Pancreas (tissue), 10 donors: Measurements from ENCODE around the gene NR2F1-AS1. TPM values are rescaled to one million over a fixed set of nuclear protein-coding genes. Genes with fewer than 3 reads are reported as not detected.
"Not testable (repeated sequence)": the region's sequence is repeated elsewhere in the genome, so short reads cannot be mapped to it uniquely, and the experiment has no call there.

Experiments used
- ATAC-seq, 4 donors: fragments of 200-7000 bp; cut with Tn5 transposase; one replicate each; pipeline versions ENCODE4 v1.8.0 to v1.9.1; 2020; ENCODE audit warnings: mild to moderate bottlenecking in 4 of 4, moderate library complexity in 4 of 4
- DNase-seq, 6 donors: peaks; one replicate each; pipeline ENCODE4 v3.0.0-alpha.2; 2020
- FAIRE-seq: peaks from 2 replicates; lab custom pipeline; 2012; peaks lifted over from hg19 to GRCh38; lab: Jason Lieb, UNC
- H3K27ac ChIP-seq, 4 donors: fragments of 200-600 bp; sonication (generic); 1 replicate in 3 of 4; 2 replicates in 1 of 4; pipeline versions ENCODE4 v1.5.0 to v1.8.0; 2020
- H3K27me3 ChIP-seq, 4 donors: fragments of 200-600 bp; one replicate each; pipeline ENCODE4 v1.8.0; 2021
- H3K36me3 ChIP-seq, 3 donors: fragments of 200-600 bp; sonication (generic) in 1 of 3; one replicate each; pipeline versions ENCODE4 v1.5.0 to v1.8.0; 2020 to 2021
- H3K4me1 ChIP-seq, 3 donors: fragments of 200-600 bp; one replicate each; pipeline ENCODE4 v1.8.0; 2021
- H3K4me3 ChIP-seq, 4 donors: fragments of 200-600 bp; sonication (generic) in 2 of 4; one replicate each; pipeline versions ENCODE4 v1.5.0 to v1.8.0; 2020 to 2021
- H3K9me3 ChIP-seq, 4 donors: fragments of 200-600 bp; one replicate each; pipeline ENCODE4 v1.8.0; 2021
- WGBS, 2 donors: extraction: QIAGEN DNeasy Blood & Tissue Kit; methylation state at CpG; one replicate each; pipeline ENCODE4 v1.1.7; 2013; 5-methylcytosine and 5-hydroxymethylcytosine counted together
- intact Hi-C, 3 donors: fragments of 100-400 bp; cut with DNase I; formaldehyde crosslinking; loops; one replicate each; pipeline versions ENCODE4 v1.11.1 to v1.14.2; 2022
- polyA plus RNA-seq, 2 donors: library from polyadenylated mRNA; stranded (reverse); fragments of 200-250 nt; gene quantifications; one replicate each; pipeline ENCODE4 v1.2.3, GENCODE V29; 2013
- total RNA-seq, 6 donors: library from RNA; stranded (reverse); fragmentation: NEBNext Ultra II Directional in 4 of 6; extraction: Animal tissue kit (Norgen Biotek cat#: 25700) in 4 of 6; gene quantifications; one replicate each; pipeline versions ENCODE4 v1.2.1 to v1.2.4, GENCODE V29; 2021 to 2023
- TF ChIP-seq, protein P1 (sequence below), 4 donors: fragments of 200-600 bp; sonication (generic) in 3 of 4; IDR thresholded peaks; one replicate each; pipeline versions ENCODE4 v1.5.0 to v1.8.0; 2021; ENCODE audit warnings: antibody characterized with exemption in 4 of 4
- donor health status: healthy with polysubstance abuse.
- donor health status: DM: no; HTN: no; CAD: no; lungs with moderate emphysema.
- donor health status: DM: no; HTN: no; CAD: no.
- donor health status: control.
- donor health status: control.
- donor health status: Bipolar disorder and iron deficiency.
- donor health status: DM: yes; HTN: yes; CAD: no.
- donor health status: DM: no; HTN: no; CAD: no.
- donor health status: DM: no; HTN: no; CAD: no.
- donor health status: DM: yes; HTN: yes; CAD: no.

Gene NR2F1-AS1
- total and polyA plus RNA-seq, 8 donors = 0.65 to 4.4 (median 2.1) TPM

DNA sequence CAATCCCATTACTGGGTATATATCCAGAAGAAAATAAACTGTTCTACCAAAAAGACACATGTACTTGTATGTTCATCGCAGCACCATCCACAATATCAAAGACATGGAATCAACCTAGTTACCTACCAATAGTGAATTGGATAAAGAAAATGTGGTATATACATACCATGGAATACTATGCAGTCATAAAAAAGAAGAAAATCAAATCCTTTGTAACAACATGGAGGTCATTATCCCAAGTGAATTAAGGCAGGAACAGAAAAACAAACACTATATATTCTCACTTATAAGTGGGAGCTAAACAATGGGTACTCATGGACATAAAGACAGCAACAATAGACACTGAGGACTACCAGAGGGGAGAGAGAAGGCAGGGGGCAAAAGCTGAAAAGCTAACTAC lies 67.7 kb downstream of the NR2F1-AS1 start:
- no peak overlapping the region for H3K27ac ChIP-seq
- WGBS, 2 donors = 91 to 92% methylated on average over 1 of the region's 1 CpG
- DNase-seq (no peak), FAIRE-seq (no peak), ATAC-seq (no peak)
- no peaks in the 10 kb centered on the region for H3K4me1 ChIP-seq
- H3K27me3 ChIP-seq = no peaks in the 10 kb centered on the region
- TF ChIP-seq, protein P1, sequence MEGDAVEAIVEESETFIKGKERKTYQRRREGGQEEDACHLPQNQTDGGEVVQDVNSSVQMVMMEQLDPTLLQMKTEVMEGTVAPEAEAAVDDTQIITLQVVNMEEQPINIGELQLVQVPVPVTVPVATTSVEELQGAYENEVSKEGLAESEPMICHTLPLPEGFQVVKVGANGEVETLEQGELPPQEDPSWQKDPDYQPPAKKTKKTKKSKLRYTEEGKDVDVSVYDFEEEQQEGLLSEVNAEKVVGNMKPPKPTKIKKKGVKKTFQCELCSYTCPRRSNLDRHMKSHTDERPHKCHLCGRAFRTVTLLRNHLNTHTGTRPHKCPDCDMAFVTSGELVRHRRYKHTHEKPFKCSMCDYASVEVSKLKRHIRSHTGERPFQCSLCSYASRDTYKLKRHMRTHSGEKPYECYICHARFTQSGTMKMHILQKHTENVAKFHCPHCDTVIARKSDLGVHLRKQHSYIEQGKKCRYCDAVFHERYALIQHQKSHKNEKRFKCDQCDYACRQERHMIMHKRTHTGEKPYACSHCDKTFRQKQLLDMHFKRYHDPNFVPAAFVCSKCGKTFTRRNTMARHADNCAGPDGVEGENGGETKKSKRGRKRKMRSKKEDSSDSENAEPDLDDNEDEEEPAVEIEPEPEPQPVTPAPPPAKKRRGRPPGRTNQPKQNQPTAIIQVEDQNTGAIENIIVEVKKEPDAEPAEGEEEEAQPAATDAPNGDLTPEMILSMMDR (IDR thresholded peaks at IDR 0.05) = no peak
- intact Hi-C loops = no loop called here
- H3K9me3 ChIP-seq = no peaks in the 10 kb centered on the region
- H3K36me3 ChIP-seq = no peaks in the 10 kb centered on the region
- H3K4me3 ChIP-seq = no peak overlapping the region

DNA sequence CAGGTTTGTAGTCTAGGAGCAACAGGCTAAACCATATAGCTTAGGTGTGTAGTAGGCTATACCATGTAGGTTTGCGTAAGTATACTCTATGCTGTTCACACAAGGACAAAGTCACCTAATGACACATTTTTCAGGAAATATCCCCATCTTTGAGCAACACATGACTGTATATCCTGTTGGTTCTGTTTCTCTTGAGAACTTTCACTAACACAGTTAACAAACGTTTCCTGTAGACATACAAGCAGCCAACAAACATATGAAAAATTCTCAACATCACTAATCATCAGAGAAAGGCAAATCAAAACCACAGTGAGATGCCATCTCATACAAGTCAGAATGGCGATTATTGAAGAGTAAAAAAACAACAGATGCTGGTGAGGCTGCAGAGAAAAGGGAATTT lies 68.2 kb downstream of the NR2F1-AS1 start:
- WGBS, 2 donors = 62 to 73% methylated on average over 3 of the region's 3 CpGs
- TF ChIP-seq, protein P1 (IDR thresholded peaks at IDR 0.05) = no peak
- Histone ChIP-seq H3K36me3 (no peaks in the 10 kb centered on the region), H3K27ac (no peak overlapping the region), H3K4me1 (no peaks in the 10 kb centered on the region), H3K4me3 (no peak overlapping the region), H3K27me3 (no peaks in the 10 kb centered on the region), H3K9me3 (no peaks in the 10 kb centered on the region)
- intact Hi-C loops = no loop called here
- FAIRE-seq = no peak
- ATAC-seq = no peak
- no peak for DNase-seq

DNA sequence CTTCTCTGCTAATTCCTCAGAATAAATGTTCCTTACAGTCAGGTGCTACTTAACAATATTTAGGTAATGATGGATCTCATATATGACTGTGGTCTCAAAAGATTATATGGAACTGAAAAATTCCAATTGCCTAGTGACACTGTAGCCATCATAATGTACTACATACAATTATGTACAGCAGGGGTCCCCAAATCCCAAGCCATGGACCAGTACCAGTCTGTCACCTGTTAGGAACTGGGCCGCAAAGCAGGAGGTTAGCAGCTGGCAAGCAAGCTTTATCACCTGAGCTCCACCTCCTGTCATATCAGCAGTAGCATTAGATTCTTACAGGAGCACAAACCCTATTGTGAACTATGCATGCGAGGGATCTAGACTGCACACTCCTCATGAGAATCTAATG lies 69.6 kb downstream of the NR2F1-AS1 start:
- intact Hi-C loops = no loop called here
- TF ChIP-seq, protein P1 (IDR thresholded peaks at IDR 0.05) = no peak
- Histone ChIP-seq H3K4me3 (no peak overlapping the region), H3K27me3 (no peaks in the 10 kb centered on the region), H3K4me1 (no peaks in the 10 kb centered on the region), H3K36me3 (no peaks in the 10 kb centered on the region), H3K9me3 (no peaks in the 10 kb centered on the region), H3K27ac (no peak overlapping the region)
- no peak for DNase-seq
- no peak for FAIRE-seq
- ATAC-seq = peak in 1 of 4 donors; percentile 28
- 58 to 69% methylated on average over 2 of the region's 2 CpGs for WGBS, 2 donors

DNA sequence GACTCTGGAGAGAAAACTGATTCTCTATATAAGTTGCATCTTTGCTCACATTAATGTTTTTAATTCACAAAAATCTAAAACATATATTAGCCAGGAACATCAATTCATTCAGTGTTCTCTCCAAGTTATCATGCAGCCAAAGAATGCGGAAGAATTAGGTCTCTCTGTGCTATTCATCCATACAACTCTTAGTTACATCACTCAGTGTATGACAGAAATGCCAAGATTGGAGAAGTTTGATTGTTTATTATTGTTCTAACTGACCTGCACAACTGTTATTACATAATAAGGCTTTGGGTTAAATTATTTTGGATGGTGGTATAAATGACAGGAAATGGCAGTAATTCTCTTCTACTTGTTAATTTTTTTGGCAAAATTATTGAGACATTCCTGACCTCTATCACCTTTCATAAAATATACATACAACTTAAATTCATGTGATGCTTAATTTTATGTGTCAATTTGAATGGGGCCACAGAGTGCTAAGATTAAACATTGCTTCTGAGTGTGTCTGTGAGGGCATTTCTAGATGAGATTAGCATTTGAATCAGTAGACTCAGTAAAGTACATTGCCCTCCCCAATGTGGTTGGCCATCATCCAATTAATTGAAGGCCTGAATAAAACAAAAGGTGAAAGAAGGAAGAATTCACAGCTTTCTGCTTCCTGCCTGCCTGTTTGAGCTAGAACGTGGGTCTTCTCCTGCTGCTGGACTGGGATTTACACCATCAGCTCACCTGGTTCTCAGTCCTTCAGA lies 70.2 kb downstream of the NR2F1-AS1 start:
- 62 to 75% methylated on average over 2 of the region's 2 CpGs for WGBS, 2 donors
- TF ChIP-seq, protein P1 (IDR thresholded peaks at IDR 0.05) = no peak
- FAIRE-seq = no peak
- Histone ChIP-seq H3K4me1 (no peaks in the 10 kb centered on the region), H3K36me3 (no peaks in the 10 kb centered on the region), H3K4me3 (no peak overlapping the region), H3K27ac (no peak overlapping the region), H3K9me3 (no peaks in the 10 kb centered on the region), H3K27me3 (no peaks in the 10 kb centered on the region)
- intact Hi-C loops = no loop called here
- no peak for DNase-seq
- no peak for ATAC-seq

DNA sequence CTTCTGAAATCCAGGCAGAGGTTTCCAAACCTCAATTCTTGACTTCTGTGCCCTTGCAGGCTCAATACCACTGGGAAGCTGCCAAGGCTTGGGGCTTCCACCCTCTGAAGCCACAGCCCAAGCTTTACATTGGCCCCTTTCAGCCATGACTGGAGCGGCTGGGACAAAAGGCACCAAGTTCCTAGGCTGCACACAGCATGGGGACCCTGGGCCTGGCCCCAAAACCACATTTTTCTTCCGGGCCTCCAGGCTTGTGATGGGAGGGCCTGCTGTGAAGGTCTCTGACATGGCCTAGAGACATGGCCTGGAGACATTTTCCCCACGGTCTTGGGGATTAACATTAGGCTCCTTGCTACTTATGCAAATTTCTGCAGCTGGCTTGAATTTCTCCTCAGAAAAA lies 75.5 kb downstream of the NR2F1-AS1 start:
- H3K9me3 ChIP-seq, H3K27ac ChIP-seq, intact Hi-C loops, H3K4me1 ChIP-seq, H3K36me3 ChIP-seq, H3K4me3 ChIP-seq, H3K27me3 ChIP-seq, FAIRE-seq, DNase-seq, ATAC-seq: not testable (repeated sequence)
- 84 to 89% methylated on average over 3 of the region's 3 CpGs for WGBS, 2 donors
